ENCODE data around the gene DNM3.

Gene DNM3

GRCh38 chr1:172177849-172178248, 336.6 kb downstream of the DNM3 start:
- DNase-seq (ENCODE audit: low spot score): no peak

DNA sequence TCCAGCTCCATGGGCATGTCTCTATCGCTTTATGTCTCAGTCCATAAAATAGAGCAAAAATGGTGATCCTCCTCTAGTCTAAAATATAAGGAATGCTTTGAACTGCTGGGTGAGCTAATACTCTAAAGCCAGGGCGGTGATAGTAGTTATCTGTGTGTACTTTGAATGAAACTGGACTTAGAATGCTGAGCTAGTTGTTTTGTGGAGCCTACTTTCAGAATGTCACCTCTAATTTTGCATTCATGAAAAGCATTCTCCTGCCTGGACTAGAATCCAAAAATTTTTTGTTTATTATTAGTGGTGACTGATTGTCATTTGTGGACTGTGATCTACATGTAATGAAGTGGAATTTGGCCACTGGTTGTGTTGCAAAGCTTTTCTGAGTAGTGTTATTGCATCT, 337.6 kb downstream of the DNM3 start:
- no peak for DNase-seq (ENCODE audit: low spot score)

GRCh38 chr1:172179918-172180317, 338.6 kb downstream of the DNM3 start:
- DNase-seq (ENCODE audit: low spot score): no peak

GRCh38 chr1:172180501-172181285, 339.4 kb downstream of the DNM3 start:
- DNase-seq (ENCODE audit: low spot score): no peak

DNA sequence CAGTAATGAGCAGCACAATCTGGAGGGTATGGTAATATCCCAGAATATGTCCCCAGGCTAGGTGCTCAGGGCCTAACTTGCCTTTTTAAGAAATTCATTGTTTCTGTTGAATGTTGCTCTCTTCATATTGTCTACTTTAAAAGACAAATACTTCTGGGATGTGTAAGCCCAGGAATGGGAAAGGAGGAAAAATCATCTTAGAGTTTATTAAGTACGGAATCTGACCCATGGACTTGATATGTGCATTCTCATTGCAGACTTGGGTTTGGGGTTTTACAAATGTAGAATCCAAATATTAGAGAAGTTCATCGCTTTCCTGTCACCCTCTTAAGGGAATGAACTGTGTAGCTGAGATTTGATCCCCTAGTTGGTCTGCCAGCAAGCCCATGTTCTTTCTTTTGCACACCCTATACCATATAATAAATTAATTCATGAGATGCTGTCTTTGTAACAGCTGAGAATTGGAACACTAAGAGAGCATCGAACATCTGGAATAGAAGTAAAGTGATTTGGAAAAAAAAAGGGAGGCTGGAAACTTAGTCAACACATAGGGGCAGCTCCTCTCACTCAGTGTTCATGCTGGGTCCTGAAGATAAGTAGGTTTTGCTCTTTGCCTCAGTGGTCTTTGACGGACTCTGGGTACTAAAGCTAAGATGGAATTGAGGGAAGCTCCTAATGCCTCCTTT, 343.4 kb downstream of the DNM3 start:
- DNase-seq (ENCODE audit: low spot score): no peak

- DNase-seq (ENCODE audit: low spot score): no peak
Measured at GRCh38 chr1:172185211-172185610, 343.9 kb downstream of the DNM3 start.

GRCh38 chr1:172185996-172186395, 344.7 kb downstream of the DNM3 start:
- DNase-seq (ENCODE audit: low spot score): no peak

- DNase-seq (ENCODE audit: low spot score): no peak
Measured at GRCh38 chr1:172201572-172201971, 360.3 kb downstream of the DNM3 start.

DNA sequence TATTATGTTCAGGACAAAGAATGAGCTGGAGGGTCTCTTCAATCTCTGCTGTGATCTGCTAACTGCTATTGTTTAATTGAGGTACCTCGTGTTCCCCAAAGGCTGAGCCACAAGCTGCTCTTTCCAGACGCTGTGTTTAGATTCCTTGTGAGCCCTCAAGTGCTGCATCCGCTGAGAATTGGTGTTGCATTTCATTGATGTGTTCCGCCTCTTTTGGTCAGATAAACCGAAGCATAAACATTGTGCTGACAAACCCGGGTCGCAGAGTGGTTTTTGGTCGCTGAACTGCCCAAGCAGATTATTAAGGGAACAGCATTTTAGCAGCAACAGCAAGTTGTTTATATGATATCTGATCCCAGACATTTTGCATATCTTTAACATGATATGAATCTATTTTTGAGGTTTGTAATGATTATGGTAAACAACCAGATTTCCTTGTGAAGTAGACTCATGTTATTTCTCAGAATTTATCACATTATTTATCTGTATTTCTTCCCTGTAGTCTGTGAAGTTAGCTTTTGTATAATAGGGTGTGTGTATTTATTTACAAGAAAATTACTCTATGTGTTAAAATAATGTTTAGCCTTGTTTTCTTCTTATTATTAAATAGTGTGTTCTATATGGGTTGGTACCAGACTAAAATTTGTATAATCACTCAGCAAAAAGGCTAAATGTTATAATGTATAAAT, 362.0 kb downstream of the DNM3 start:
- DNase-seq (ENCODE audit: low spot score): no peak

GRCh38 chr1:172203902-172204301, 362.6 kb downstream of the DNM3 start:
- DNase-seq (ENCODE audit: low spot score): no peak

- no peak for DNase-seq (ENCODE audit: low spot score)
Measured at GRCh38 chr1:172206256-172206655, 365.0 kb downstream of the DNM3 start.

GRCh38 chr1:172208635-172209034, 367.3 kb downstream of the DNM3 start:
- DNase-seq (ENCODE audit: low spot score): no peak

DNA sequence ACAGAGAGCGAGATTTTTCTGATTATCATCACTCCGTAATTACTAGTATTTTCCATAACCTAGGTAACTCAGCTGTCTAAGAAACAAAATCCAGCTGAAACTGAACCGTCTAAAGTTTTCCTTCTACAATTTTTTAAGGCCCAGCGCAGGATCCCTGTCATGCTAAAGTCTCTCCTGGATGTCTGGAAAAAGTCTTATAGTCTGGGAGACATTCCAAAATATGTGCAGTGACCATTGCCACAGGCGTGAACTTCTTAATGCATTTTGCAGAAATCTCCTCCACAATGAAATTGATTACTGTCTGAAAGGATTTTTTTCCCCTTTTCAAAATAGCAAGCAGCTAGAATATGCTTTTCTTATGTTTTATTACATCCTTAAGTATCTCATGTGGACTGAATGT, 369.9 kb downstream of the DNM3 start:
- no peak for DNase-seq (ENCODE audit: low spot score)

DNA sequence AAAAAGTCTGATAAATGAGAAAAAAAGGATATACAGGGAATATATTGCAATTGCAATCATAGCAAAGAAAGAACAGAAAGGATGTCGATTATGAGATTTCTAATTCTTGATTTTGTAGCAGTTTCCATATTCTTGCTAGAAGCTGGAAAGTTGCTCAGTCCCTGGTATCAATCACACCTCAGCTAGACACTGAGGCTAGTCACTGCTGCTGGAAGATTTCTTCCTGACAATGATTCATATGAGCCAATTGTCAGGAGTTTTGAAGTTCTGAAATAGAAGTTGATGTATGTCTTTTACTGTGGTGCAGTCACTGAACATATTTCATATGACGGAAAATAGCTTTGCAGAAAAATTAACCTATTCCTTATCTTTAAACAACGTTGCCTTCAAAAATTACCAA, 370.8 kb downstream of the DNM3 start:
- no peak for DNase-seq (ENCODE audit: low spot score)

GRCh38 chr1:172215006-172215405, 373.7 kb downstream of the DNM3 start:
- no peak for DNase-seq (ENCODE audit: low spot score)

DNA sequence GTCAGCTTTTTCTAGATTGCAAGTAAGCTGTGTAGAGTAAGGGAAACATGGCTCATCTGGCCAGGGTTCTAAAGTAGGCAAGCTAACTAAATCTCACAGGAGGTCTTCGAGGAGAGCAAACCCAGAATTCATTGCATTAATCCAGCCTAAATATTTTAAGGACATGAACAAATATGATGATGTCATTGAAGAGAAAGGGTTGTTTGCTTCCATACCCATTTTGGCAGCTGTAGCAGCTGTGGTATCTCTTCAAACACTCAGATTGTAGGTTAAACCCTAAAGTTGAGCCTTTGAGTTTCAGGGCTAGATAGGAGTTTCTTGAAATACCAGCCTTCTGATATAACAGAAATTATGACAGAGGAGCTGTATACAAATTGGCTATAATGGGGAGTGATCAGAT, 378.7 kb downstream of the DNM3 start:
- DNase-seq (ENCODE audit: low spot score): no peak

DNA sequence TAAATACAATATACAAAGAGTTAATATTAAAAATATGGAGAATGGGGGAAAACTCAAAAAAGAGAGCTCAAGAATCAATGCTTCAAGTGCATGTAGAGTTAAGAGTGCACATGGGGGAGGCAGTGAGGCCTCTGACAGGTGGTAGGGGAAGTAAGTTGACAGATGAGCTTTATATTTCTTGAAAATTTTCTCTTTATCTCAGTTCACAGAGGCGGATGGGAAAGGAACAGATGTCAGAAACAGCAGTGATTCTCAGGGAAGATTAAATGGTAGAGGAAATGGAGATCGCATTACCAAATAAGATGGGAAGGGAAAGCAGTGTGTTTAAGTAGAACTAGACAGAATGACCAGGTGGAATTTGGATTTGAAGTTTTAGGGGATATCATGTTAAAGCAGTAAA, 379.1 kb downstream of the DNM3 start:
- no peak for DNase-seq (ENCODE audit: low spot score)

DNA sequence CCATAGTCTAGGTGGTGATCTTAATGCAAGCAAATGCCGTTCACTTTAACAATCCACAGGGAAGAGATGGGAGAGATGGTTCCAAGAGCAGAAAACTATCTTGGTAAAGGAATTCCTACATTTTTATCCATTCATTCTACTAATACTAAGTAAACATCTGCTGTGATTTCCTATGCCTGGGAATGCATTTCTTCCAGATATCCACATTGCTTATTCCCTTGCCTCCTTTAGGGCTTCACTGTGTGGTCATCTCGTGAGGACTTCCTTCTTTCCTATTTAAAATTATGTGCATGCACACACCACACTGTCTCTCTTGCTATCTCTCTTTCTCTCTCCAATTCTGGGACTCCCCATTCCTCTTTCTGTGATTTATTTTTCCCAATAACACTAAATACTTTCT, 380.1 kb downstream of the DNM3 start:
- DNase-seq (ENCODE audit: low spot score): no peak

GRCh38 chr1:172224871-172225270, 383.6 kb downstream of the DNM3 start:
- DNase-seq (ENCODE audit: low spot score): no peak

DNA sequence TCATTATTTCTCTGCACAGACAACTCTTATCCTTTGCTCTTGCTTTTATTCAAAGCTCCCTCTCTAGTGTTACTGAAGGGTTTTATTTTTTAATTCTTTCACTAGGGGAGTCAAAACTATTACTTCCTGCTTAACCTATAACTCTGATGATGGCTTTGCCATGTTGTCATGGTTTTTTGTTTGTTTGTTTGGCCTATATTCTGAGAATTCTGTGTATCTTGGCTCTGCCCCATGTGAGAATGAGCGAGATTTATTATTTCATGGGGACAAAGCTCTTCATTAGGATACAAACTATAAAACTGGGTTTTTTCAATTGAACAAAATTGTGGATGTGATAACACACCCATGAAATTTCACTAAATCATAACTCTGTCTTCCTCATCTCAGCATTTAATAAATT, 388.6 kb downstream of the DNM3 start:
- DNase-seq (ENCODE audit: low spot score): no peak

GRCh38 chr1:172230526-172230925, 389.2 kb downstream of the DNM3 start:
- no peak for DNase-seq (ENCODE audit: low spot score)

GRCh38 chr1:172236958-172237357, 395.7 kb downstream of the DNM3 start:
- no peak for DNase-seq (ENCODE audit: low spot score)

DNA sequence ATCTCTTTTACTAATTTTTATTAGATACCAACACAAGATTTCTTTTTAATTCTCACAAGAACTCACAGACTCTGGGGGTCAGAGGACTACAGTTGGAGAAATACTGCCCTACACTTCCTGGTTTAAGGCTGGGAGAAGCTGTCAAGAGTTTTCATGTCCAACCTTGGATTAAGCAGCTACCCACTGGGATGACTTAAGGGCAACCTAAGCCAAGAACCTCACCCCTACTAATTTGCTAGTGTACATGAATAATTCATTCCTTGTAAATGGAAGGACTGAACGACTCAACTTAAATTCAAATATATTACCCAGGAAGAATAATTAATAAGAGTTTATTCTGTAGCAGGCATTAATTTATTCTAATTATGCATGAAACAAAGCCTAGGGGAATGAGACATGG, 396.9 kb downstream of the DNM3 start:
- no peak for DNase-seq (ENCODE audit: low spot score)
